Keratinocyte (primary cell): ENCODE measurements around the gene BEND5. TPM values are rescaled to one million over a fixed set of nuclear protein-coding genes. Genes with fewer than 3 reads are reported as not detected.

ENCODE experiments used
- DNase-seq: peaks from one replicate; pipeline ENCODE4 v3.0.0-alpha.2; 2011; ENCODE audit warnings: low read depth, missing footprints, low spot score
- FAIRE-seq: peaks from 2 replicates; lab custom pipeline; 2011; peaks lifted over from hg19 to GRCh38; lab: Jason Lieb, UNC
- H2AFZ ChIP-seq: 2 replicates; pipeline ENCODE4 v1.6.0; 2012; ENCODE audit warnings: low read length, control low read depth, inconsistent platforms; ENCODE audit not compliant: control insufficient read depth
- H3K27ac ChIP-seq: 2 replicates; pipeline ENCODE4 v1.5.1; 2011; ENCODE audit warnings: low read length; ENCODE audit not compliant: control insufficient read depth, insufficient read depth
- H3K27me3 ChIP-seq: 3 replicates; pipeline ENCODE4 v1.6.0; 2011; ENCODE audit warnings: low read length; ENCODE audit not compliant: control insufficient read depth, insufficient read depth; ENCODE audit errors: extremely low read depth
- H3K36me3 ChIP-seq, 2 experiments: 2 replicates in 1 of 2; 3 replicates in 1 of 2; pipeline ENCODE4 v1.5.1; 2011; ENCODE audit warnings: low read length in 2 of 2, mild to moderate bottlenecking in 1 of 2; ENCODE audit not compliant: control insufficient read depth in 2 of 2, insufficient read depth in 2 of 2; ENCODE audit errors: extremely low read depth in 1 of 2
- H3K4me1 ChIP-seq: 3 replicates; pipeline ENCODE4 v1.5.1; 2011; ENCODE audit warnings: low read length; ENCODE audit not compliant: control insufficient read depth, insufficient read depth; ENCODE audit errors: extremely low read depth
- H3K4me2 ChIP-seq: 3 replicates; pipeline ENCODE4 v1.6.0; 2011; ENCODE audit warnings: low read depth, low read length; ENCODE audit not compliant: control insufficient read depth, insufficient read depth; ENCODE audit errors: extremely low read depth
- H3K4me3 ChIP-seq, 3 experiments: fragments of 200-600 bp in 1 of 3; sonication (generic) in 1 of 3; 2 replicates in 2 of 3; 3 replicates in 1 of 3; pipeline ENCODE4 v1.5.1; 2011 to 2016; ENCODE audit warnings: low read length in 3 of 3, mild to moderate bottlenecking in 3 of 3, control low read depth in 2 of 3, inconsistent platforms in 1 of 3, low read depth in 1 of 3, mixed read lengths in 1 of 3, mixed run types in 1 of 3, moderate library complexity in 1 of 3; ENCODE audit not compliant: control insufficient read depth in 2 of 3, insufficient read depth in 2 of 3; ENCODE audit errors: extremely low read depth in 1 of 3
- H3K79me2 ChIP-seq: 2 replicates; pipeline ENCODE4 v1.6.0; 2012; ENCODE audit warnings: low read length; ENCODE audit not compliant: control insufficient read depth, insufficient read depth
- H3K9ac ChIP-seq: 3 replicates; pipeline ENCODE4 v1.6.0; 2011; ENCODE audit warnings: low read length; ENCODE audit not compliant: control insufficient read depth, insufficient read depth; ENCODE audit errors: extremely low read depth
- H3K9me1 ChIP-seq: 3 replicates; pipeline ENCODE4 v1.6.0; 2011; ENCODE audit warnings: low read length; ENCODE audit not compliant: control insufficient read depth, insufficient read depth; ENCODE audit errors: extremely low read depth
- H3K9me3 ChIP-seq: 2 replicates; pipeline ENCODE4 v1.5.1; 2012; ENCODE audit warnings: low read depth, low read length; ENCODE audit not compliant: control insufficient read depth
- H4K20me1 ChIP-seq: 3 replicates; pipeline ENCODE4 v1.6.0; 2011; ENCODE audit warnings: low read length; ENCODE audit not compliant: control insufficient read depth, insufficient read depth; ENCODE audit errors: extremely low read depth
- EZH2 ChIP-seq: IDR thresholded peaks from one replicate; pipeline ENCODE4 v1.6.1; 2012; ENCODE audit warnings: inconsistent platforms, mild to moderate bottlenecking, low read length, moderate library complexity
- dilution Hi-C: fragments of 300-500 bp; cut with MboI; formaldehyde crosslinking; loops from one replicate; pipeline ENCODE4 v1.7.0; 2020; ENCODE audit warnings: low sequenced_read_pairs; ENCODE audit not compliant: extremely low pct_ligation_motif_present
- polyA plus RNA-seq, 5 experiments: library from polyadenylated mRNA; depleted of rRNA in 3 of 5; stranded (reverse) in 3 of 5; stranded (forward) in 1 of 5; unstranded in 1 of 5; fragments of >200 nt; gene quantifications; 1 replicate in 1 of 5; 2 replicates in 3 of 5; 3 replicates in 1 of 5; pipeline versions ENCODE4 v1.2.1 to v1.2.3, GENCODE V29; 2011 to 2012; ENCODE audit warnings: missing spikeins in 2 of 5, low read depth in 1 of 5, low replicate concordance in 1 of 5
- TF ChIP-seq, protein P1 (sequence below), 3 experiments: IDR thresholded peaks in 1 of 3; conservative IDR thresholded peaks in 1 of 3; optimal IDR thresholded peaks in 1 of 3; 2 replicates in 2 of 3; 3 replicates in 1 of 3; pipeline versions ENCODE3 to v1.5.1; 2011; ENCODE audit warnings: low read length in 3 of 3, mild to moderate bottlenecking in 3 of 3, moderate library complexity in 2 of 3, control low read depth in 1 of 3, inconsistent platforms in 1 of 3; ENCODE audit not compliant: insufficient read depth in 2 of 3; ENCODE audit errors: extremely low read depth in 1 of 3

The BEND5 gene
- polyA plus RNA-seq, 1 donor (not counting 4 experiments of a cell fraction or from before 2014, with no cell fraction given), result not detected

DNA sequence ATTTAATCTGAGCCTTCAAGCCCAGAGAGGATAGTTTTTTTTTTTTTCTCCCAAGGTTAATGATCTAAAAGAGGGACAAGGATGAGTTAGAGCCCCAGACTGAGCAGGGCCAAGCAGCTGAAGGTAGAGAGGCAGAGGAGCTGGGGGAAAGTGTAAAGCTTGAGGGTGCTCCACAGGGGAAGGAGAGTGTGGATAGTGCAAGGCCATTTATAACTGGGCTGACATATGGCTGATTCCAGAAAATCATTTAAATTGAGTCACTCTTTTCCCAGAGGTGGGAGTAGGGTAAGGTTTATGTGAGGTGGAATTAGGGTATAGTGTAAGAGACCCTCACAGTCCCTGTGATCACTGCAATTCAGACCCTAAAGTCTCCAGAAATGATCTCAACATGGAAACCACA, 55.8 kb downstream of the BEND5 start:
- dilution Hi-C loops, result no loop called here
- FAIRE-seq (no peak), DNase-seq (no peak)
- no peaks in the 10 kb centered on the region for H3K36me3 ChIP-seq
- H3K79me2 ChIP-seq, result no peaks in the 10 kb centered on the region
- H3K9ac ChIP-seq, result no peak overlapping the region
- H3K9me3 ChIP-seq, result no peaks in the 10 kb centered on the region
- no peaks in the 10 kb centered on the region for H3K9me1 ChIP-seq
- no peak overlapping the region for H3K4me2 ChIP-seq
- H3K27ac ChIP-seq, result no peak overlapping the region
- H3K4me1 ChIP-seq, result no peaks in the 10 kb centered on the region
- H2AFZ ChIP-seq, result no peak overlapping the region
- no peak for TF ChIP-seq EZH2
- TF ChIP-seq, protein P1, sequence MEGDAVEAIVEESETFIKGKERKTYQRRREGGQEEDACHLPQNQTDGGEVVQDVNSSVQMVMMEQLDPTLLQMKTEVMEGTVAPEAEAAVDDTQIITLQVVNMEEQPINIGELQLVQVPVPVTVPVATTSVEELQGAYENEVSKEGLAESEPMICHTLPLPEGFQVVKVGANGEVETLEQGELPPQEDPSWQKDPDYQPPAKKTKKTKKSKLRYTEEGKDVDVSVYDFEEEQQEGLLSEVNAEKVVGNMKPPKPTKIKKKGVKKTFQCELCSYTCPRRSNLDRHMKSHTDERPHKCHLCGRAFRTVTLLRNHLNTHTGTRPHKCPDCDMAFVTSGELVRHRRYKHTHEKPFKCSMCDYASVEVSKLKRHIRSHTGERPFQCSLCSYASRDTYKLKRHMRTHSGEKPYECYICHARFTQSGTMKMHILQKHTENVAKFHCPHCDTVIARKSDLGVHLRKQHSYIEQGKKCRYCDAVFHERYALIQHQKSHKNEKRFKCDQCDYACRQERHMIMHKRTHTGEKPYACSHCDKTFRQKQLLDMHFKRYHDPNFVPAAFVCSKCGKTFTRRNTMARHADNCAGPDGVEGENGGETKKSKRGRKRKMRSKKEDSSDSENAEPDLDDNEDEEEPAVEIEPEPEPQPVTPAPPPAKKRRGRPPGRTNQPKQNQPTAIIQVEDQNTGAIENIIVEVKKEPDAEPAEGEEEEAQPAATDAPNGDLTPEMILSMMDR (optimal IDR thresholded peaks at IDR 0.05 in 1 of 3, IDR thresholded peaks at IDR 0.05 in 1 of 3, conservative IDR thresholded peaks at IDR 0.05 in 1 of 3; ENCODE audit: extremely low read depth in 1 of 3, insufficient read depth in 2 of 3, low read length in 3 of 3), result no peak
- H3K4me3 ChIP-seq, result no peak overlapping the region
- no peaks in the 10 kb centered on the region for H4K20me1 ChIP-seq
- no peaks in the 10 kb centered on the region for H3K27me3 ChIP-seq

GRCh38 chr1:48718705-48719104, 58.0 kb downstream of the BEND5 start:
- Histone ChIP-seq H3K4me2 (no peak overlapping the region), H3K79me2 (no peaks in the 10 kb centered on the region), H4K20me1 (no peaks in the 10 kb centered on the region), H2AFZ (no peak overlapping the region), H3K27ac (no peak overlapping the region), H3K9me1 (no peaks in the 10 kb centered on the region), H3K4me1 (no peaks in the 10 kb centered on the region), H3K4me3 (no peak overlapping the region), H3K36me3 (no peaks in the 10 kb centered on the region), H3K9ac (no peak overlapping the region), H3K27me3 (no peaks in the 10 kb centered on the region), H3K9me3 (no peaks in the 10 kb centered on the region)
- DNase-seq (no peak), FAIRE-seq (no peak)
- dilution Hi-C loops, result no loop called here
- TF ChIP-seq, protein P1 (optimal IDR thresholded peaks at IDR 0.05 in 1 of 3, IDR thresholded peaks at IDR 0.05 in 1 of 3, conservative IDR thresholded peaks at IDR 0.05 in 1 of 3; ENCODE audit: extremely low read depth in 1 of 3, insufficient read depth in 2 of 3, low read length in 3 of 3), result no peak
- TF ChIP-seq EZH2, result no peak
